ENCODE data around the gene TMEM121.
"Not testable (repeated sequence)": the region's sequence is repeated elsewhere in the genome, so short reads cannot be mapped to it uniquely, and the experiment has no call there.

- TF ChIP-seq CTCF (conservative IDR thresholded peaks at IDR 0.05); EZH2 (IDR thresholded peaks at IDR 0.05; ENCODE audit: low read depth): not testable (repeated sequence)
Measured at GRCh38 chr14:105565185-105565919, 39.0 kb downstream of the TMEM121 start.
